Effector CD4-positive, alpha-beta T cell (primary cell): ENCODE results near the gene MAGED2.
"Not testable (repeated sequence)": the region's sequence is repeated elsewhere in the genome, so short reads cannot be mapped to it uniquely, and the experiment has no call there.

ENCODE experiments used
- DNase-seq: peaks from one replicate; pipeline ENCODE4 v3.0.0-alpha.2; 2020

The MAGED2 gene

GRCh38 chrX:54818221-54818620 is 10.7 kb downstream of the MAGED2 start:
- DNase-seq: no peak

GRCh38 chrX:54819201-54819600 is 11.7 kb downstream of the MAGED2 start:
- DNase-seq: no peak

GRCh38 chrX:54820737-54821136 is 13.2 kb downstream of the MAGED2 start:
- DNase-seq: no peak

- no peak for DNase-seq
These were observed 13.8 kb downstream of the MAGED2 start for GRCh38 chrX:54821310-54821709.

- no peak for DNase-seq
These were observed 16.6 kb downstream of the MAGED2 start for GRCh38 chrX:54824195-54824594.

- no peak for DNase-seq
These were observed 17.2 kb downstream of the MAGED2 start for GRCh38 chrX:54824722-54825121.

- no peak for DNase-seq
These were observed 18.3 kb downstream of the MAGED2 start for GRCh38 chrX:54825716-54826438.

- DNase-seq: no peak
These were observed 19.1 kb downstream of the MAGED2 start for GRCh38 chrX:54826598-54826997.

- no peak for DNase-seq
These were observed 31.0 kb downstream of the MAGED2 start for GRCh38 chrX:54838583-54838982.

GRCh38 chrX:54841184-54841874 is 33.8 kb downstream of the MAGED2 start:
- not testable (repeated sequence) for DNase-seq

- no peak for DNase-seq
These were observed 35.1 kb downstream of the MAGED2 start for GRCh38 chrX:54842607-54843006.

GRCh38 chrX:54843050-54843449 is 35.5 kb downstream of the MAGED2 start:
- no peak for DNase-seq

GRCh38 chrX:54847700-54848099 is 40.2 kb downstream of the MAGED2 start:
- DNase-seq: not testable (repeated sequence)

GRCh38 chrX:54865208-54865607 is 57.7 kb downstream of the MAGED2 start:
- DNase-seq: no peak
